HG03175 (cell line): Measurements from ENCODE around the gene FANCC.

Experiments used
- ATAC-seq: cut with Tn5 transposase; IDR thresholded peaks from one replicate; pipeline ENCODE4 v1.9.1; 2021; ENCODE audit warnings: mild to moderate bottlenecking, moderate library complexity; ENCODE audit not compliant: unreplicated experiment

The FANCC gene

DNA sequence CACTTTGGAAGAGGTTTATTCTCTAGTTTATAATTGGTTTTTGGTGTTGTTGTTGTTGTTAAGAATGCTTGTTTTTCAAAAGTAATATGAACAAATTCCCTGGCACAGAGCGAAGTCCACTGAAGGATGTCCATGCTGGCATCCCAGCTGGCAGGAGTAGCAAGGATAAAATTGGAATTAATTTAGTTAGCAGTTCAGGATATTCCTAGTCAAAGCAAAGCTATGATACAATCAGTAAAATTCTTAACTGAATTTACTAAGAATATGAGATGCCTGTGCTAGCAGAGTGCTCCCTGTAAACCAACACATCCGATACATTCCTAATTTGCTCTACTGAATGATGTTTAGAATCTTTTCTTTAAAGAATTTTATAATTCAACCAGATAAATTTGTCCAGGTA is 161.4 kb downstream of the FANCC start:
- no peak for ATAC-seq

DNA sequence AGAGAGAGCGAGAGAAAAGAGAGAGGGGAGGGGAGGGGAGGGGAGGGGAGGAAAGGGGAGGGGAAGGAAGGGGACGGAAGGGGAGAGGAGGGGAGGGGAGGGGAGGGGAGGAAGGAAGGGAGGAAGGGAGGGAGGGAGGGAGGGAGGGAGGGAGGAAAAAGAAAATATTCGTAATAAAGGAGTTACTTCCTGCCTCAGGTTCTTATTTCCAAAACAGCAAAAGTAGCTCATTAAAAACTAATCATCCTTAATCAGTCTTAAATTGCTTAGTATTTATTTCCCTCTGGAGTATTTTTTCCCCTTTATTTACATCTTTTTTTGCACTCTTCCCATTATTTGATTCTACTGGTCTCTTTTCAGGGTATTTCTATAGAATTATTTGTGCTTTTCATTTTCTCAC is 162.3 kb downstream of the FANCC start:
- no peak for ATAC-seq

DNA sequence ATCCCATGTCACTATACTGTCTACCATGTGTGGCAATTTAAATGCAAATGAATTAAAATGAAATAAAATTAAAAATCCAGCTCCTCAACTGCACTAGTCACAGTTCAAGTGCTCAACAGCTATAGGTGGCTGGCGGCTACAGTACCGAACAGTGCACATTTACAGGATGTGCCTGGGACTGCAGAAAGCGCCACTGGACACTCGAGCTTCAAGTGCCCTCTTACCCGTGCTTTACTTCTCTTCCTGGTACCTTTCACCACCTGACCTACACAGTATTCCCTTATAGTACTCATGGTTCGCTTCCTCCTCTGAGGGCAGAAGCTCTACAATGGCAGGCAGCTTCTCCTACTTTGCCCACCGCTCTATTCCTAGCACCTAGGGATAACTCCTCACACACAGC is 166.6 kb downstream of the FANCC start:
- no peak for ATAC-seq

GRCh38 chr9:95148208-95148520 is 169.3 kb downstream of the FANCC start:
- ATAC-seq = no peak

GRCh38 chr9:95147452-95148207 is 169.9 kb downstream of the FANCC start:
- no peak for ATAC-seq

- ATAC-seq = no peak
These were observed 173.6 kb downstream of the FANCC start for GRCh38 chr9:95143591-95144561.

DNA sequence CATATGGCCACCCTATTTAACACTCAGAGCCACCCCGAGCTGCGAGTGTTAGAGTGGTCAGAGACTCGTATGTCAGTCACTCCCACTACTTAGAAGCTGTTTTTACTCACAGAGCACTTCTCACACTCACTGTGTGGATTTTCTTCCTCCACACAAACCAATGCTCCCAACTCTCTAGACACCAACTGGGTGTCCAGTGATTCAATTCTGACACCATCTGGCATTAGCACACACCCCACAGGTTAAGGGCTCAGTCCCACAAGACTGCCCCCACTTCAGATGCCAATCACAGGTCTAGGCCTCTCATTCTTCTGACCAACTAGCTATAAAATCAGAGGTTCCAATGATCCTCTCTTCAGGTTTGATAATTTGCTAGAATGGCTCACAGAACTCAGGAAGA is 174.8 kb downstream of the FANCC start:
- ATAC-seq = no peak

DNA sequence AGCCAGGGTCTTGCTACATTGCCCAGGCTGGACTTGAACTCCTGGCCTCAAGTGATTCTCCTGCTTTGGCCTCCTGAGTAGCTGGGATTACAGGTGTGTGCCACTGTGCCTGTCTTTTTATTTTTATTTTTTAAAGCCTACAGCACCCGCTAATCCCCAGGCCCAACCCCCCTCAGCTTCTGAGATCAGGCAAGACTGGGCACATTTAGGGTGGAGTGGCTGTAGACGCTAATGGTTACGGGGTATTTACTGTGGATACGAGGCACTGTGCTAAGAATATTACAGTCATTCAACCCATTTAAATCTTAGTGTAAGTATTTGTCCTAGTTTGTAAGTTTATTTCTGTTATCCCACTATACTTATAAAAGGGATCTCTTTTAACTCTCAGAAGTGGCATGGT is 175.2 kb downstream of the FANCC start:
- no peak for ATAC-seq

GRCh38 chr9:95140821-95141220 is 176.7 kb downstream of the FANCC start:
- ATAC-seq = no peak

DNA sequence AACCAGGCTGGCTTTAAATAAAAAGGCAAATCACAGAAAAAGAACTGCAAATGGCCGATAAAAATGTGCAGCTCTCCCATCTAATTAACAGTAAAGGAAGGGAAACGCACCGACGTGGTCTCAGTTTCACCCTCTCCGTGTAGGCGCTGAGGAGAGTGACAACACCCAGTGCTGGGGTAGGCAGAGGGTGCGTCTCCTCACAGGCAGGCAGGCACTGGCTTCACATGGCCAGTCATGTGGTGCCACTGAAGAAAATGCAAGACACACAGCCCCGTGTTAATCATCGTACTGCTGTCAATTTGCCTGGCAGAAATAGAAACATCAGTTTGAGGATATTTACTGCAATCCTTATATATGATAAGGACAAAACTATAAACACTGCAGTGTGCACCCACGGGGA is 178.4 kb downstream of the FANCC start:
- ATAC-seq = no peak

DNA sequence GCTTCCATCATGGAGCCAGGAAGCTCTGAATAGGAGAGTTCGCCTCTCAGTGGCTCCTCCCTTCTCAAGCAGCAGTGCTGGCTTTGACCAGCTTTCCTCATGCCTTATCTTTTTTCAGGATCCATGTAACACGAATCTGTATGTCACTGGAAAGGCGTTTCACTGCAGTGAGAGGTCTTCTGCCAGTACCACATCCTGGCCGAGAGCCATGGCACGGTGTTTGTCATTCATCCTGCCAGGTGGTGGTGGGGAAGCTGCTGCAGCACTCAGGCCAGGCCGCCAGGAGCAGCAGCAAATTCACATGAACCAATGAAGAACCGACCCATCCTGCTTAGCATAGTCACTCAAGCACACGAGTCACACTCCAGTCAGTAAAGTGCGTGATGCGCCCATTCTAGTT is 179.0 kb downstream of the FANCC start:
- ATAC-seq = no peak

GRCh38 chr9:95137587-95138145 is 179.8 kb downstream of the FANCC start:
- no peak for ATAC-seq

GRCh38 chr9:95135756-95136155 is 181.8 kb downstream of the FANCC start:
- ATAC-seq = no peak

- no peak for ATAC-seq
These were observed 183.0 kb downstream of the FANCC start for GRCh38 chr9:95134457-95134881.

GRCh38 chr9:95133325-95133705 is 184.2 kb downstream of the FANCC start:
- no peak for ATAC-seq

- ATAC-seq = no peak
These were observed 184.9 kb downstream of the FANCC start for GRCh38 chr9:95132366-95133324.

GRCh38 chr9:95131023-95131943 is 186.2 kb downstream of the FANCC start:
- no peak for ATAC-seq

DNA sequence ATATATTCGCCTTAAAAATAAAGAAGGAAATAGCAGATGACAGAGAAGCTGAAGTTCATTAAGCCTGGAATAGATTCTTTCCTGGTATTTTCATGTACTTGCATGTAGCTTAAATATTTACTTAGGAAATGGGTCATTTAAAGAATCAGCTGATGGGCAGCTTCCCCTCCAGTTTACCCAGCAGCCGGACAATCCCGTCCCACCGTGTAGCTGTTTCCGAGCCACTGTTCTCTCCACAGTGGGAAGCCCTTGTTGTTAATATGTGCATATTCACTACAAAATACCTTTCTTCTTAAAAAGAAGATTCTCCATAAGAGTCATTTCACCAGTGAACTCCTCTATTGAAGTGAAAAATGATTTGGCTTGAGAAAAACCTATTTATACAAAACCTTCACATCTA is 187.0 kb downstream of the FANCC start:
- ATAC-seq = no peak

DNA sequence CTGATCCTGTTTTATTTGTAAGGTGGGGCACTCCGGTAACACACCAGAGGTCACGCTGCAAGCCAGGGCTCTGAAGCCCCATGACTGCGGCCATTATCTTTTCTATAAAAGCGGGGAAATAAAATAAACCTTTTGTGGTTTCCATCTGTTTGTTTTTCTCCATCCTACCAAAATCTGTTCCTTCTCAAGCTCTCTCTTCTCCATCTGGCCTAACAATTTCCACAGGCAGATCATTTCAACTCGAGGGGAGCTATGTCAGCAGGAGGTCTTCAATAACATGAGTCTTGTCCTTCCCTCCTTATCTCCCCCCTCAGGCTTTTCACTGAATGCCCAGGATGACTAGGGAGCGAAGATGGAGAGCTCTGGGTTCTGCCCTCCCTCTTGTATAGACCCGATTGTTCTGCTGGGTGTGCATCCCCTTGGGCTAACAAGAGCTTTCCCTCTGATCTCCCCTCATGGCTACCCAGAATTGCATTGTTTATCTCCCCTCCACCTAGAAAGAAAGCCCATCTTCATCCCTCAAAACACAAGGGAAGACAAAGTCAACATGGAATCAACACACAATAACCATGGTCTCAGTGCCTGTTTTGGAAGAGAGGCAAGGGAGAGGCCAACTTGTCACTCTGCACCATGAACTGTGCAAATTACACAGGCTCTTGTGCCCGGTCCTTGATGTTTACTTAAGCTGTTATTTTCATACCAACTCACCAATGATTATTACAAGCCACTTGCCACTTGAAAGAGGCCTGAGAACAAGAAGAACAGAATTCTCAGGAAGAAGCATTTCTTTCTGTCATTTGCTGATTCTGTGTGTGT is 187.8 kb downstream of the FANCC start:
- ATAC-seq = no peak
